Measurements from ENCODE around the gene LAMC2.

Gene LAMC2

DNA sequence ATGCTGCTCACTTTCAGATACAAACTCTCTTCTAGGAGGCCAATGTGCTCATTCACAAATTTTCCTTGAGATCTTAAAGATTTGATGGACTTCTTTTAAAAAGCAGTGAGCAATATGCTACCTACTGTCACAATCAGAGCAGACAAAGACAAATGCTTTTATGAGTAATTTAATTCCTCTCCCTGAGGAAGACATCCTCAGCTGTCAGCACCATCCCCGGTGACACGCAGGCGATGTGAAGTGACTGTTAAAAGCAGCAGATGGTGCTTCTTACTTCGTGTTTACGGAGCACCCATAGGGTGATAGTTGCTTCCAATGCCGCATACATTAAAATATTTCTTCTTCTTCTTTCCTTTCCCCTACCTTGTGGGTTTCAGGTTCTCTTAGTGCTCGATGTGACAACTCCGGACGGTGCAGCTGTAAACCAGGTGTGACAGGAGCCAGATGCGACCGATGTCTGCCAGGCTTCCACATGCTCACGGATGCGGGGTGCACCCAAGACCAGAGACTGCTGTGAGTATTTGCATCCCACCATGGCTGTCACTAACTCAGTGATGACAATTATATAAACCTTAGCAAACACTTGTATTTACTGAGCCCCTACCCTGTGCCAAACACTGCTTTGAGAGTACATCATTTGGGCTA lies 29.1 kb downstream of the LAMC2 start:
- TF ChIP-seq, protein P1, sequence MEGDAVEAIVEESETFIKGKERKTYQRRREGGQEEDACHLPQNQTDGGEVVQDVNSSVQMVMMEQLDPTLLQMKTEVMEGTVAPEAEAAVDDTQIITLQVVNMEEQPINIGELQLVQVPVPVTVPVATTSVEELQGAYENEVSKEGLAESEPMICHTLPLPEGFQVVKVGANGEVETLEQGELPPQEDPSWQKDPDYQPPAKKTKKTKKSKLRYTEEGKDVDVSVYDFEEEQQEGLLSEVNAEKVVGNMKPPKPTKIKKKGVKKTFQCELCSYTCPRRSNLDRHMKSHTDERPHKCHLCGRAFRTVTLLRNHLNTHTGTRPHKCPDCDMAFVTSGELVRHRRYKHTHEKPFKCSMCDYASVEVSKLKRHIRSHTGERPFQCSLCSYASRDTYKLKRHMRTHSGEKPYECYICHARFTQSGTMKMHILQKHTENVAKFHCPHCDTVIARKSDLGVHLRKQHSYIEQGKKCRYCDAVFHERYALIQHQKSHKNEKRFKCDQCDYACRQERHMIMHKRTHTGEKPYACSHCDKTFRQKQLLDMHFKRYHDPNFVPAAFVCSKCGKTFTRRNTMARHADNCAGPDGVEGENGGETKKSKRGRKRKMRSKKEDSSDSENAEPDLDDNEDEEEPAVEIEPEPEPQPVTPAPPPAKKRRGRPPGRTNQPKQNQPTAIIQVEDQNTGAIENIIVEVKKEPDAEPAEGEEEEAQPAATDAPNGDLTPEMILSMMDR (conservative IDR thresholded peaks at IDR 0.05; ENCODE audit: low read depth, low read length), result no peak
- DNase-seq (ENCODE audit: low read depth), result no peak
- no peak overlapping the region for H3K4me3 ChIP-seq (ENCODE audit: low read depth, low read length)

DNA sequence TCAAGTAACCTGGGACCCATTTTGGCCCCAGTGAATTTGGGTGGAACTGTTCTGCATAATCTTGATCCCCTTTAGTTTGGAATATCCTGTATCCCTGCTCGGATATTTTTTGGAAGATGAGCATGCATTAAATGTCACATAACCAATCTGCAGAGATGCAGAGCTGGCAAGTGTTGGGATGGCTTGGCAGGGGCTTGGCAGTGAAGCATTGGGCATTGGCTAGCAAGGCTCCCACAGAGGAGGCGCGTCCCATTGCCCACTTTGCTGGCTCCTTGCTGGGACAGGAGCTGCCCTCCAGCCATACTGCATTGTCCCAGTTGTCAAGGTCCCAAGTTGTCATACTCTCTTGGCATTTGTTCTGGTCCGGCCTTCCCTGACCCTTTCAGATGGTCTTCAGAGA lies 29.9 kb downstream of the LAMC2 start:
- TF ChIP-seq, protein P1 (conservative IDR thresholded peaks at IDR 0.05; ENCODE audit: low read depth, low read length), result no peak
- no peak overlapping the region for H3K4me3 ChIP-seq (ENCODE audit: low read depth, low read length)

DNA sequence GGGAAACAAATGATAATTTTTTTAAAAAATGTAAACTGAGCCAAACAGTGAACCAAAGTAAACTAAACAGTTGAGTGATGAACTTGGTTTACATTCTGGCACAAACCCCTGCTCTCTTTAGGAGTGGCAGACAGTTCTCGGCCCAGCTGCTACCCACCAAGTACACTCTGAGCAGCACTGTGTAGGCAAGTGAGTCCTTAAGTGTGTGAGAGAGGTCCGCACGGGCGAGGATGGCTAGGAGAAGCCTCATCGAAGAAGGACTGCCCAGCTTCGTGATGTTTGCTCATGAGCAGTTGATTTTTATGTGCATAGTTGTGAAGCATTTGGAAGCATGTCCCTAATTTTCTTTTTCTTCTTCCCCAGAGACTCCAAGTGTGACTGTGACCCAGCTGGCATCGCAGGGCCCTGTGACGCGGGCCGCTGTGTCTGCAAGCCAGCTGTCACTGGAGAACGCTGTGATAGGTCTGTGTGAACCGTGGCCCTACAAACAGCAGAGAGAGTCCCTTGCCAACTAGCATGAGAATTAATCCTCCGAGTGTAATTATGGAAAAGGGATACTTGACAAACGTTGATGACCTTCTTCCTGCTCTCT lies 32.1 kb downstream of the LAMC2 start:
- TF ChIP-seq, protein P1 (conservative IDR thresholded peaks at IDR 0.05; ENCODE audit: low read depth, low read length), result no peak
- DNase-seq (ENCODE audit: low read depth), result no peak
- no peak overlapping the region for H3K4me3 ChIP-seq (ENCODE audit: low read depth, low read length)

More for the DNA sequence above, 29.9 kb downstream of the LAMC2 start:
- no peak for DNase-seq (ENCODE audit: low read depth)

DNA sequence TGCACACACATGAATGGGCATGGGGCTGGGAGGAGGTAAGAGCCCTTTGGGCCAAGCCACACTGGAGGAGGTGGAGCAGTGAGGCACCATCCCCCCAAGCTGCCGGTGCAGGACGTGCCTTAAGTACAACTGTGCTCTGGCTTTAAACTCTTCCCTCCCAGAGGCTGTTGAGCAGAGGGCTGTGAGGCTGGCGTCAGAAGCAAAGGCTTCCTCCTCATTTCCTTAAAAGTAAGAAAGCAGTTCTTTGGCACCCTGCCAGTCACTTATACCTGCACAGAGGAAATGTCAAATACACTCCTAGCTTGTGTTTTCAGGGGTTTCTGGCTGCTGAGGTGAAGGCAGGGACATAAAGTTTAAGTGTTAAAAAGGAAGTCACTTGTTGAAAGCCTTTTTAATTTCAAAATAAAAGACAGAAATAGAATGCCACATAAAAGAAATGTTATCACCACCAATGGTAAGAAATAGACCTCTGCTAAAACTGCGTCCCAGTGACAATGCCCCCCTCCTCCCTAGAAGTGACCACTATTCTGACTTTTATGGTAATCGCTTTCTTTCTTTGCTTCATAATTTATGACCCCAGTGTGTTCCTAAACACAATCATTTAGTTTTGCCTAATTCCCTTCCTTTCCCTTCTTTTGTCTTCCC lies 33.0 kb downstream of the LAMC2 start:
- DNase-seq (ENCODE audit: low read depth), result no peak
- no peak overlapping the region for H3K4me3 ChIP-seq (ENCODE audit: low read depth, low read length)

DNA sequence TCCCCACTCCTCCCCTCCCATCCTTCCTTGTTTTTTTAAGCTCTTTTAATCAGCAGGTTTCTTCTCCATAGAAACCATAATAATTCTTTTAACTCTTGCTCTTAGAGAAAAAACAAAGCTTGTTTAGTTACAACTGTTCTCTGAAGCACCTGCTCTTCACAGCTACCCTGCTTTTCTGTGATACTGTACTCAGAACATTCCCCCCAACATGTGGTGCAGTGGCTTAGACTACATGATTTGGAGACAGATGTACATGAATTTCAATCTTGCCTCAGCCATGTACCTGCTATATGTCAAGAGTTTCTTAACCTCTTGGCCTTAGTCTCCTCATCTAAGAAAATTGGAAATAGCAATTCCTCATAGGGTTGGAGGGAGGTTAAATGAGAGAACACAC lies 33.5 kb downstream of the LAMC2 start:
- no peak for DNase-seq (ENCODE audit: low read depth)
- TF ChIP-seq, protein P1 (conservative IDR thresholded peaks at IDR 0.05; ENCODE audit: low read depth, low read length), result no peak
- H3K4me3 ChIP-seq (ENCODE audit: low read depth, low read length), result no peak overlapping the region

More for the DNA sequence above, 33.0 kb downstream of the LAMC2 start:
- TF ChIP-seq, protein P1 (conservative IDR thresholded peaks at IDR 0.05; ENCODE audit: low read depth, low read length), result no peak

DNA sequence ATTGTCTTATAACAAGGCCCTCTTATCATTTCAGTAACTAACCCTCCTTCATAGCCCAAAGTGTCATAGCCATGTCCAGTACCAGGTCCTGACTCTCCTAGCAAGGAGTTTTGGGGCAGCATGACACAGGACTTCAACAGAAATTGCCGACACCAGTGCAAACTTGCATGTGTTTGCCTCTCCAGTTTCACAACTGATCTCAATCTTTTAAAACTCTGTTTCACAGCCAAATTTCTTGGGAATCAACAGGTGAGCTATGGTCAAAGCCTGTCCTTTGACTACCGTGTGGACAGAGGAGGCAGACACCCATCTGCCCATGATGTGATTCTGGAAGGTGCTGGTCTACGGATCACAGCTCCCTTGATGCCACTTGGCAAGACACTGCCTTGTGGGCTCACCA lies 36.8 kb downstream of the LAMC2 start:
- no peak for DNase-seq (ENCODE audit: low read depth)
- TF ChIP-seq, protein P1 (conservative IDR thresholded peaks at IDR 0.05; ENCODE audit: low read depth, low read length), result no peak
- H3K4me3 ChIP-seq (ENCODE audit: low read depth, low read length), result no peak overlapping the region

All from choroid plexus epithelial cell (primary cell).